Tibial artery (tissue), 4 donors: ENCODE results near the gene SYT8.

Experiments
- DNase-seq, 2 donors: peaks; one replicate each; pipeline ENCODE4 v3.0.0-alpha.2; 2019
- H3K27ac ChIP-seq, 2 donors: fragments of 200-600 bp; sonication (generic) in 1 of 2; 1 replicate in 1 of 2; 2 replicates in 1 of 2; pipeline ENCODE4 v1.5.1; 2018 to 2019; ENCODE audit warnings: mild to moderate bottlenecking in 1 of 2
- H3K27me3 ChIP-seq, 2 donors: fragments of 200-600 bp; sonication (generic) in 1 of 2; one replicate each; pipeline versions ENCODE4 v1.5.1 to v1.6.0; 2016 to 2019
- H3K36me3 ChIP-seq, 3 donors: fragments of 200-600 bp; sonication (generic) in 2 of 3; one replicate each; pipeline ENCODE4 v1.5.1; 2016 to 2019; ENCODE audit warnings: mild to moderate bottlenecking in 2 of 3
- H3K4me1 ChIP-seq, 4 donors: fragments of 200-600 bp; sonication (generic) in 2 of 4; 1 replicate in 3 of 4; 2 replicates in 1 of 4; pipeline ENCODE4 v1.5.1; 2016 to 2019
- H3K4me3 ChIP-seq, 2 donors: fragments of 200-600 bp; sonication (generic) in 1 of 2; 1 replicate in 1 of 2; 2 replicates in 1 of 2; pipeline ENCODE4 v1.5.1; 2018 to 2019; ENCODE audit warnings: mild to moderate bottlenecking in 2 of 2
- H3K9me3 ChIP-seq, 3 donors: fragments of 200-600 bp; sonication (generic) in 1 of 3; one replicate each; pipeline ENCODE4 v1.5.1; 2016 to 2019
- intact Hi-C: fragments of 100-400 bp; cut with DNase I; formaldehyde crosslinking; loops from one replicate; pipeline ENCODE4 v1.15.0; 2023; ENCODE audit warnings: low total_unique reads
- TF ChIP-seq, protein P1 (sequence below), 2 experiments: fragments of 200-600 bp in 1 of 2; fragments of 450-650 bp in 1 of 2; IDR thresholded peaks; one replicate each; pipeline ENCODE4 v1.5.1; 2017 to 2019; ENCODE audit warnings: antibody characterized with exemption in 2 of 2, mild to moderate bottlenecking in 1 of 2, moderate library complexity in 1 of 2

SYT8 gene

GRCh38 chr11:1879342-1879940, 44.7 kb downstream of the SYT8 start:
- H3K4me1 ChIP-seq = peaks cover 0 to 60% (median 32%) of the 10 kb centered on the region in 4 donors
- peaks cover 0 to 13% of the 10 kb centered on the region in 2 donors for H3K27me3 ChIP-seq
- peak overlapping the region; percentile 67 to 79 for H3K27ac ChIP-seq
- no peaks in the 10 kb centered on the region for H3K9me3 ChIP-seq
- TF ChIP-seq, protein P1, sequence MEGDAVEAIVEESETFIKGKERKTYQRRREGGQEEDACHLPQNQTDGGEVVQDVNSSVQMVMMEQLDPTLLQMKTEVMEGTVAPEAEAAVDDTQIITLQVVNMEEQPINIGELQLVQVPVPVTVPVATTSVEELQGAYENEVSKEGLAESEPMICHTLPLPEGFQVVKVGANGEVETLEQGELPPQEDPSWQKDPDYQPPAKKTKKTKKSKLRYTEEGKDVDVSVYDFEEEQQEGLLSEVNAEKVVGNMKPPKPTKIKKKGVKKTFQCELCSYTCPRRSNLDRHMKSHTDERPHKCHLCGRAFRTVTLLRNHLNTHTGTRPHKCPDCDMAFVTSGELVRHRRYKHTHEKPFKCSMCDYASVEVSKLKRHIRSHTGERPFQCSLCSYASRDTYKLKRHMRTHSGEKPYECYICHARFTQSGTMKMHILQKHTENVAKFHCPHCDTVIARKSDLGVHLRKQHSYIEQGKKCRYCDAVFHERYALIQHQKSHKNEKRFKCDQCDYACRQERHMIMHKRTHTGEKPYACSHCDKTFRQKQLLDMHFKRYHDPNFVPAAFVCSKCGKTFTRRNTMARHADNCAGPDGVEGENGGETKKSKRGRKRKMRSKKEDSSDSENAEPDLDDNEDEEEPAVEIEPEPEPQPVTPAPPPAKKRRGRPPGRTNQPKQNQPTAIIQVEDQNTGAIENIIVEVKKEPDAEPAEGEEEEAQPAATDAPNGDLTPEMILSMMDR (IDR thresholded peaks at IDR 0.05) = no peak
- intact Hi-C loops = loop anchor here (5.0 kb wide), 1 partner anchor 42 kb away; the partner anchor contains the start of gene TNNI2
- peak in 1 of 2 donors; percentile 64 for DNase-seq
- H3K4me3 ChIP-seq = no peak overlapping the region
- H3K36me3 ChIP-seq = peaks cover 0 to 8% (median 4%) of the 10 kb centered on the region in 3 donors

DNA sequence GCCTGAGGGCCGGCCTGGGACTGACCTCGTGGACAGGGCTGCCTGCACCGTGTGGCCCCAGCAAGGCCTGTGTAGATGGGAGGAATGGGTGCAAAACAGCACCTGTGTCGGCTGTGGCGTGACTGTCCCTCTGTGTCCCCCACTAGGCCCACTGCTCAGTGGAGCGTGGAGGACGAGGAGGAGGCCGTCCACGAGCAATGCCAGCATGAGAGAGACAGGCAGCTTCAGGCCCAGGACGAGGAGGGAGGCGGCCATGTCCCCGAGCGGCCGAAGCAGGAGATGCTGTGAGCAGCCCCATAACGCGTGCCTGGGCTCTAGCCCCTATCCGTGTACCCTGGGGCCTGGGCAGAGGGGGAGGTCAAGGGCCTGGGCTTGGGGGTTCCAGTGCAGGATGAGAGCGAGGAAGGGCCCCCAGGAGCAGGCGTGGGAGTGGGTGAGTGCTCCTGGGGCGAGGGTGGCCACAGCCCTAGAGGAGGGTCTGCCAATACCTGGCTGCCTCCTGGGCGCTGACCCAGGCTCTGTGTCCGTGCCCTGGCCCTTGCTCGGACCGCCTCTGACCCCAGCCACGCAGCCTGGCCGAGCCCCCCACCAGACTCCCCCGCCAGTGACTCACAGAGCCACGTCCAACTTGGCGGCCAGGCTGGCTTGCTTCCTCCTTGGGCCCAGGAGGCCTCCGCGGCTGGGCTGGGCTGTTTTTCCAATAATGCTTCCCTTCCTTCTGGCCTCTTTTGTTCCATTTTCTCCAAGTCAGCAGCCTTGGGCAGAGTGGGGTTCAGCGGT, 45.3 kb downstream of the SYT8 start:
- Histone ChIP-seq H3K4me1 (peaks cover 0 to 57% (median 32%) of the 10 kb centered on the region in 4 donors), H3K27ac (peak overlapping the region; percentile 67 to 79)
- intact Hi-C loops = loop anchor here (5.0 to 10.0 kb wide), 2 partner anchors 43 to 275 kb away; partner anchors contain the start of gene TNNI2

DNA sequence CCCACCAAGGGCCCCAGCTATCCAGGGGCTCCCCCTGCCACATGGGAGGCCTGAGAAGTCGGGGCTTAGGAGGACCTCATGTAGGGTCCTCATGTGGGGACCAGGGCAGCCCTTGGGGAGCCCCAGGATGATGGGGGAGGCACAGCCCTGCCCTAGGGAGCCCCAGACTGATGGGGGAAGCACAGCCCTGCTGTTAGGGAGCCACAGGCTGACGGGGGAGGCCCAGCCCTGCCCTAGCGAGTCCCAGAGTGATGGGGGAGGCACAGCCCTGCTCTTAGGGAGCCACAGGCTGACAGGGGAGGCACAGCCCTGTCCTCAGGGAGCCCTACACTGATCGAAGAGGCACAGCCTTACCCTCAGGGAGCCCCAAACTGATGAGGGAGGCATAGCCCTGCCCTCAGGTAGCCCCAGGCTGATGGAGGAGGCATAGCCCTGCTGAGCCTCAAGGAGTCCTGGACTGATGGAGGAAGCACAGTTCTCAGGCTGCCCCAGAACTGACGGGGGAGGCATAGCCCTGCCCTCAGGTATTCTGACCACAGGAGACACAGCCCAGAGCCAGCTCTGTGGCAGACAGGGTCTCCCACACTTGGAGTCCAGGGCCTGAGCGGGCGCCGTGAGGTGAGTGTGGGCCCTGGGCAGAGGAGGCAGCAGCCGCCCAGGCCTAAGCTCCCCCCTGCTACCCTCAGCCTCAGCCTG, 46.1 kb downstream of the SYT8 start:
- Histone ChIP-seq H3K36me3 (peaks cover 0 to 13% (median 8%) of the 10 kb centered on the region in 3 donors), H3K9me3 (no peaks in the 10 kb centered on the region), H3K4me3 (no peak overlapping the region), H3K4me1 (peaks cover 0 to 49% (median 29%) of the 10 kb centered on the region in 4 donors), H3K27me3 (peaks cover 0 to 2% of the 10 kb centered on the region in 2 donors), H3K27ac (peak overlapping the region; percentile 67 to 79)
- DNase-seq = peak in 1 of 2 donors; percentile 61
- TF ChIP-seq, protein P1 (IDR thresholded peaks at IDR 0.05) = no peak
- intact Hi-C loops = loop anchor here (10.0 kb wide), 1 partner anchor 274 kb away; no protein-coding TSS in a partner anchor

More for the DNA sequence above, 45.3 kb downstream of the SYT8 start:
- H3K36me3 ChIP-seq = peaks cover 0 to 11% (median 8%) of the 10 kb centered on the region in 3 donors
- TF ChIP-seq, protein P1 (IDR thresholded peaks at IDR 0.05) = no peak
- DNase-seq = peak; percentile 79 to 83
- H3K27me3 ChIP-seq = peaks cover 0 to 7% of the 10 kb centered on the region in 2 donors
- H3K4me3 ChIP-seq = no peak overlapping the region
- H3K9me3 ChIP-seq = no peaks in the 10 kb centered on the region

GRCh38 chr11:1881442-1882264, 46.9 kb downstream of the SYT8 start:
- intact Hi-C loops = loop anchor here (10.0 kb wide), 1 partner anchor 273 kb away; no protein-coding TSS in a partner anchor
- Histone ChIP-seq H3K4me3 (no peak overlapping the region), H3K4me1 (peaks cover 0 to 41% (median 23%) of the 10 kb centered on the region in 4 donors), H3K27me3 (peaks cover 0 to 2% of the 10 kb centered on the region in 2 donors), H3K9me3 (no peaks in the 10 kb centered on the region), H3K27ac (peak overlapping the region; percentile 67 to 79), H3K36me3 (peaks cover 0 to 13% (median 8%) of the 10 kb centered on the region in 3 donors)
- peak in 1 of 2 donors; percentile 65 for DNase-seq
- TF ChIP-seq, protein P1 (IDR thresholded peaks at IDR 0.05) = no peak
